Neutrophil (primary cell): Measurements from ENCODE around the gene MICAL3.

Experiments
- H3K27ac ChIP-seq: fragments of 200-600 bp; sonication (generic); 2 replicates; pipeline ENCODE4 v1.5.1; 2016; ENCODE audit warnings: mild to moderate bottlenecking, moderate library complexity
- H3K27me3 ChIP-seq: fragments of 200-600 bp; sonication (generic); 2 replicates; pipeline ENCODE4 v1.6.0; 2016; ENCODE audit warnings: mild to moderate bottlenecking
- H3K36me3 ChIP-seq: fragments of 200-600 bp; sonication (generic); 2 replicates; pipeline ENCODE4 v1.5.1; 2017
- H3K4me1 ChIP-seq, 2 experiments: fragments of 200-600 bp in 1 of 2; sonication (generic) in 1 of 2; 1 replicate in 1 of 2; 2 replicates in 1 of 2; pipeline versions ENCODE4 v1.5.1 to v1.6.1; 2013 to 2016; ENCODE audit warnings: low read depth in 1 of 2, low read length in 1 of 2, mild to moderate bottlenecking in 1 of 2, moderate library complexity in 1 of 2; ENCODE audit not compliant: control insufficient read depth in 1 of 2, insufficient read depth in 1 of 2
- H3K4me3 ChIP-seq, 2 experiments: fragments of 200-600 bp in 1 of 2; sonication (generic) in 1 of 2; 1 replicate in 1 of 2; 2 replicates in 1 of 2; pipeline ENCODE4 v1.5.1; 2013 to 2016; ENCODE audit warnings: low read depth in 1 of 2, low read length in 1 of 2, mild to moderate bottlenecking in 1 of 2, moderate library complexity in 1 of 2
- H3K9me3 ChIP-seq: fragments of 200-600 bp; sonication (generic); 2 replicates; pipeline ENCODE4 v1.5.1; 2016
- CTCF ChIP-seq: fragments of 200-600 bp; sonication (generic); IDR thresholded peaks from 2 replicates; pipeline ENCODE4 v1.5.1; 2016; ENCODE audit warnings: antibody characterized with exemption

Gene MICAL3

DNA sequence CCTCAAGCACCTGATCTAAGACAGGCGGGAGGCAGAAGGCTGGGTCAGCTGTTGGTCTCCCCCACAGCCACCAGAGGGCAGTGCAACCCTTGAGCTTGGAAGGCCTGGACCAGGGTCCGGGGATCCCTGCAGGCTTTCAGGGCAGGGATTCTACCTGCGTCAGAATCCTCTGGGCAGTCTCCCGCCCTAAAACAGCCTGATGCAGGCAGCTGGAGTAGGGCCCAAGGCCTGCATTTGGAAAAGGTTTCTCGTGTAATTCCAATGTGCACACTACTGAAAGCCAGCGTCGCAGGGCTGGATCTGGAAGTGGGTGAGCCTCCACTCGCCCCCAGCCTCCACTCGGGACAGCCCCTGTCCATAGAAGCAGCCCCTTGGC, 281.8 kb downstream of the MICAL3 start:
- peak; percentile 80 for TF ChIP-seq CTCF
- Histone ChIP-seq H3K36me3 (peaks cover 91% of the 10 kb centered on the region), H3K4me1 (peaks cover 0 to 8% of the 10 kb centered on the region in 2 experiments), H3K9me3 (no peaks in the 10 kb centered on the region), H3K27me3 (no peaks in the 10 kb centered on the region), H3K27ac (peak overlapping the region; percentile 51), H3K4me3 (no peak overlapping the region)

GRCh38 chr22:17741866-17742526, 282.4 kb downstream of the MICAL3 start:
- Histone ChIP-seq H3K27ac (peak overlapping the region; percentile 51), H3K4me3 (no peak overlapping the region), H3K4me1 (peaks cover 0 to 8% of the 10 kb centered on the region in 2 experiments), H3K27me3 (no peaks in the 10 kb centered on the region), H3K9me3 (no peaks in the 10 kb centered on the region), H3K36me3 (peaks cover 92% of the 10 kb centered on the region)
- no peak for TF ChIP-seq CTCF

- Histone ChIP-seq H3K4me1 (peaks cover 0 to 8% of the 10 kb centered on the region in 2 experiments), H3K36me3 (peaks cover 98% of the 10 kb centered on the region)
These were observed 285.0 kb downstream of the MICAL3 start for GRCh38 chr22:17739196-17739975.

DNA sequence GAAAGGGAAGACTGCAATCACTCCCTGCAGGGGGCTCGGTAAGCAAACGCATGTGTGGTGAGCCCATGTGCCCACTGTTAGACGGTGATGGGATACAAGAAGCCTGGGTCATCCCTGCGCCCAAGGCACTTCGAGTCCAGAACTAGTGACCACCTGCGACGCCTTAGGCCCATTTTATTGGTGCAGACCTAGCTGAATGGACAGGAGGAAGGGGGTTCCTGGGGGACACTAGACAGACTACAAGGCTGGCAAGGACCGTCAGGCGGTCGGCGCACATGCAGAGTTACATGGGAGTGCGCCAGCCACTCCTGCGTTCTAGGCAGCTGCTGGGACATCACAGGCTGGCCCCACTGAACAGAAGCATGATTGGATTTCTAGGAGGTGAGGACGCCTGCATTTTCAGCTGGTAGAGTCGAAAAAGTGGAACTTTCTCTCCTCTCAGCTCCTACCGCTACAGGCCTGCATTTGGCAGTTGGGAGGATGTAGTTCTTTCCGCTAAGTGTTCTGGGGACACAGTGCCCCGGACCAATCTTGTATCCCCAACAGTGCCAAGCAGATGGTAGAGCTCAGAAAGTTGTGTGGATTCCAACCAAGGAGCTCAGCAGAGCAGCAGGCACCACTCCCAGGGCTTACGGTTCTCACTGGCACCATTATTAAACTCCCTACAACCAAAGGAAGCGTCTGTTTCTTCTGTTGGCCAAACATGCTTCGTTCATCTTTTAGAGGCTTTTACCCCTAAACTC, 285.8 kb downstream of the MICAL3 start:
- peaks cover 98% of the 10 kb centered on the region for H3K36me3 ChIP-seq
- peaks cover 0 to 8% of the 10 kb centered on the region in 2 experiments for H3K4me1 ChIP-seq
- H3K27me3 ChIP-seq = no peaks in the 10 kb centered on the region
- TF ChIP-seq CTCF = no peak
- H3K27ac ChIP-seq = no peak overlapping the region
- H3K4me3 ChIP-seq = no peak overlapping the region
- no peaks in the 10 kb centered on the region for H3K9me3 ChIP-seq

More at GRCh38 chr22:17739196-17739975, 285.0 kb downstream of the MICAL3 start:
- Histone ChIP-seq H3K27ac (no peak overlapping the region), H3K9me3 (no peaks in the 10 kb centered on the region), H3K4me3 (no peak overlapping the region), H3K27me3 (no peaks in the 10 kb centered on the region)
- no peak for TF ChIP-seq CTCF
